ENCODE results near the gene ZNF701.
"Not testable (repeated sequence)": the region's sequence is repeated elsewhere in the genome, so short reads cannot be mapped to it uniquely, and the experiment has no call there.

Gene ZNF701

DNA sequence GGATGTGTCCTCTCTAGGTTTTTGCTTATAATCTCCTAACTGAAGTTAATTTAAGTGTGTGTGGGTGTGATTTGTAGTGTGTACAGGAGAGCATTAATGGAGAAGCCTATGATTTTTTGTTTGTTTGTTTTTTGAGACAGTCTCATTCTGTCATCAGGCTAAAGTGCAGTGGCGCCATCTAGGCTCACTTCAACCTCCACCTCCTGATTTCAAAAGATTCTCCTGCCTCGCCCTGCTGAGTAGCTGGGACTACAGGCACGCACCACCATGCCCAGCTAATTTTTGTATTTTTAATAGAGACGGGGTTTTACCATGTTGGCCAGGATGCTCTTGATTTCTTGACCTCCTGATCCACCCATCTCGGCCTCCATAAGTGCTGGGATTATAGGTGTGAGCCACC lies 20.6 kb downstream of the ZNF701 start:
- Histone ChIP-seq H3K4me3 (replicated peaks; ENCODE audit: insufficient read depth, low read length) (no peak overlapping the region), H3K27ac (replicated peaks) (no peak overlapping the region), H3K27me3 (ENCODE audit: insufficient read depth, poor library complexity, severe bottlenecking) (no peaks in the 10 kb centered on the region)
- TF ChIP-seq POLR2AphosphoS5 (IDR thresholded peaks at IDR 0.05; ENCODE audit: low read depth) (no peak), CTCF (IDR thresholded peaks at IDR 0.05; ENCODE audit: insufficient read depth, low read length) (no peak), REST (IDR thresholded peaks at IDR 0.05; ENCODE audit: insufficient replicate concordance, low read depth) (no peak), SPI1 (IDR thresholded peaks at IDR 0.05; ENCODE audit: borderline replicate concordance, low read depth) (no peak), GABPA (IDR thresholded peaks at IDR 0.05; ENCODE audit: low read depth) (no peak)
- DNase-seq (ENCODE audit: low read depth in 1 of 2, low spot score in 1 of 2): no peak

GRCh38 chr19:52592301-52592700 lies 22.2 kb downstream of the ZNF701 start:
- no peaks in the 10 kb centered on the region for H3K27me3 ChIP-seq (ENCODE audit: insufficient read depth, poor library complexity, severe bottlenecking)
- TF ChIP-seq CTCF (IDR thresholded peaks at IDR 0.05; ENCODE audit: insufficient read depth, low read length): no peak
- no peak for TF ChIP-seq GABPA (IDR thresholded peaks at IDR 0.05; ENCODE audit: low read depth)
- TF ChIP-seq POLR2AphosphoS5 (IDR thresholded peaks at IDR 0.05; ENCODE audit: low read depth): no peak
- TF ChIP-seq SPI1 (IDR thresholded peaks at IDR 0.05; ENCODE audit: borderline replicate concordance, low read depth): no peak
- TF ChIP-seq REST (IDR thresholded peaks at IDR 0.05; ENCODE audit: insufficient replicate concordance, low read depth): no peak
- DNase-seq (ENCODE audit: low read depth in 1 of 2, low spot score in 1 of 2): no peak
- H3K4me3 ChIP-seq (replicated peaks; ENCODE audit: insufficient read depth, low read length): no peak overlapping the region
- no peak overlapping the region for H3K27ac ChIP-seq (replicated peaks)

DNA sequence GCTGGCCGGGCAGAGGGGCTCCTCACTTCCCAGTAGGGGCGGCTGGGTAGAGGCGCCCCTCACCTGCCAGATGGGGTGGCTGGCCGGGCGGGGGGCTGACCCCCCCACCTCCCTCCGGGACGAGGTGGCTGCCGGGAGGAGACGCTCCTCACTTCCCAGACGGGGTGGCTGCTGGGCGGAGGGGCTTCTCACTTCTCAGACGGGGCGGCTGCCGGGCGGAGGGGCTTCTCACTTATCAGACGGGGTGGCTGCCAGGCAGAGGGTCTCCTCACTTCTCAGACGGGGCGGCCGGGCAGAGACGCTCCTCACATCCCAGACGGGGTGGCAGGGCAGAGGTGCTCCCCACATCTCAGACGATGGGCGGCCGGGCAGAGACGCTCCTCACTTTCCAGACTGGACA lies 23.4 kb downstream of the ZNF701 start:
- not testable (repeated sequence) for H3K27me3 ChIP-seq (ENCODE audit: insufficient read depth, poor library complexity, severe bottlenecking); H3K4me3 ChIP-seq (replicated peaks; ENCODE audit: insufficient read depth, low read length); H3K27ac ChIP-seq (replicated peaks); DNase-seq (ENCODE audit: low read depth in 1 of 2, low spot score in 1 of 2)

GRCh38 chr19:52599241-52599640 lies 29.2 kb downstream of the ZNF701 start:
- TF ChIP-seq POLR2AphosphoS5 (IDR thresholded peaks at IDR 0.05; ENCODE audit: low read depth) (no peak), REST (IDR thresholded peaks at IDR 0.05; ENCODE audit: insufficient replicate concordance, low read depth) (no peak)
- Histone ChIP-seq H3K27ac (replicated peaks) (no peak overlapping the region), H3K4me3 (replicated peaks; ENCODE audit: insufficient read depth, low read length) (no peak overlapping the region), H3K27me3 (ENCODE audit: insufficient read depth, poor library complexity, severe bottlenecking) (no peaks in the 10 kb centered on the region)
- no peak for DNase-seq (ENCODE audit: low read depth in 1 of 2, low spot score in 1 of 2)
